GM12891 (cell line): ENCODE measurements around the gene NDUFS1.

Source experiments
- POLR2A ChIP-seq: IDR thresholded peaks from 2 replicates; pipeline ENCODE4 v1.6.1; 2011; ENCODE audit warnings: low read depth, low read length, control low read depth
- POLR2AphosphoS5 ChIP-seq: IDR thresholded peaks from 2 replicates; pipeline ENCODE4 v1.6.1; 2011; ENCODE audit warnings: low read depth, low read length, control low read depth
- TAF1 ChIP-seq: IDR thresholded peaks from 2 replicates; pipeline ENCODE4 v1.6.1; 2011; ENCODE audit warnings: low read depth, low read length, control low read depth

DNA sequence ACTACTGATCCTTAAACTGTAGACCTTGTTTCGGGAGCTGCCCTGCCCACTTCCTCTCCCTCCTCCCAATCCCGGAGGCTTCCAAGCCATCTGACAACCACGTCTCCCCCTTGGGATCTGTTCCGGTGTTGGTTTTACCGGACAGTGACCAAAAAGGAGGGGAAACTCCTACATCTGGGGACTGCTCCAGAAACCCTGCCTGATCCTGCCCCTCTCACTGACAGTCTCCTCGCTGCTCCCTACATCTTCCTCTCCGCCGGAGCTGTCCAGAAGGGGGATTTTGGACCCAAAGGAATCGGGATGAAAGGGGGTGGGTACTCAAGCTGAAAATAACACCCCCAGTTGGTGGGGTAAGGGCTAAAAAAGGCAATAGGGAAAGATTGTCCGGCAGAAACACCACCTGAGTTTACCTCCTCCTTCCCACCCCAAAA, 74.8 kb downstream of the NDUFS1 start:
- TF ChIP-seq POLR2A (no peak), TAF1 (no peak), POLR2AphosphoS5 (no peak)
